ENCODE measurements around the gene ZNF710. TPM values are rescaled to one million over a fixed set of nuclear protein-coding genes. Genes with fewer than 3 reads are reported as not detected.

Gene ZNF710
- total RNA-seq, 1 donor from 2014 or later = 25.2 TPM

- H3K36me3 Mint-ChIP-seq (ENCODE audit: unreplicated experiment) = no peaks in the 10 kb centered on the region
- peaks cover 1% of the 10 kb centered on the region for H3K27me3 Mint-ChIP-seq (ENCODE audit: unreplicated experiment)
- no peak for TF ChIP-seq CTCF (IDR thresholded peaks at IDR 0.05; ENCODE audit: partially characterized antibody, unreplicated experiment)
- DNase-seq = no peak
- H3K4me1 Mint-ChIP-seq (ENCODE audit: low read depth, unreplicated experiment) = peaks cover 12% of the 10 kb centered on the region
- no peaks in the 10 kb centered on the region for H3K9me3 Mint-ChIP-seq (ENCODE audit: unreplicated experiment)
- no peak overlapping the region for H3K4me3 Mint-ChIP-seq (ENCODE audit: unreplicated experiment)
- no peak overlapping the region for H3K27ac Mint-ChIP-seq (ENCODE audit: unreplicated experiment)
Measured at GRCh38 chr15:90024406-90024805, 23.3 kb downstream of the ZNF710 start.

GRCh38 chr15:90025489-90026033 lies 24.4 kb downstream of the ZNF710 start:
- DNase-seq = no peak
- Mint-ChIP-seq H3K4me1 (ENCODE audit: low read depth, unreplicated experiment) (peaks cover 8% of the 10 kb centered on the region), H3K27ac (ENCODE audit: unreplicated experiment) (no peak overlapping the region), H3K4me3 (ENCODE audit: unreplicated experiment) (no peak overlapping the region), H3K9me3 (ENCODE audit: unreplicated experiment) (peaks cover 2% of the 10 kb centered on the region), H3K27me3 (ENCODE audit: unreplicated experiment) (peaks cover 1% of the 10 kb centered on the region), H3K36me3 (ENCODE audit: unreplicated experiment) (no peaks in the 10 kb centered on the region)
- no peak for TF ChIP-seq CTCF (IDR thresholded peaks at IDR 0.05; ENCODE audit: partially characterized antibody, unreplicated experiment)

GRCh38 chr15:90028376-90028944 lies 27.3 kb downstream of the ZNF710 start:
- Mint-ChIP-seq H3K27me3 (ENCODE audit: unreplicated experiment) (peaks cover 2% of the 10 kb centered on the region), H3K4me1 (ENCODE audit: low read depth, unreplicated experiment) (peaks cover 15% of the 10 kb centered on the region), H3K4me3 (ENCODE audit: unreplicated experiment) (no peak overlapping the region), H3K36me3 (ENCODE audit: unreplicated experiment) (no peaks in the 10 kb centered on the region), H3K27ac (ENCODE audit: unreplicated experiment) (no peak overlapping the region), H3K9me3 (ENCODE audit: unreplicated experiment) (peaks cover 2% of the 10 kb centered on the region)
- TF ChIP-seq CTCF (IDR thresholded peaks at IDR 0.05; ENCODE audit: partially characterized antibody, unreplicated experiment) = no peak
- DNase-seq = no peak

GRCh38 chr15:90029024-90029423 lies 27.9 kb downstream of the ZNF710 start:
- H3K4me1 Mint-ChIP-seq (ENCODE audit: low read depth, unreplicated experiment) = peaks cover 15% of the 10 kb centered on the region
- H3K27ac Mint-ChIP-seq (ENCODE audit: unreplicated experiment) = no peak overlapping the region
- TF ChIP-seq CTCF (IDR thresholded peaks at IDR 0.05; ENCODE audit: partially characterized antibody, unreplicated experiment) = no peak
- H3K27me3 Mint-ChIP-seq (ENCODE audit: unreplicated experiment) = peaks cover 2% of the 10 kb centered on the region
- peaks cover 4% of the 10 kb centered on the region for H3K9me3 Mint-ChIP-seq (ENCODE audit: unreplicated experiment)
- H3K36me3 Mint-ChIP-seq (ENCODE audit: unreplicated experiment) = no peaks in the 10 kb centered on the region
- DNase-seq = no peak
- H3K4me3 Mint-ChIP-seq (ENCODE audit: unreplicated experiment) = no peak overlapping the region

- Mint-ChIP-seq H3K27me3 (ENCODE audit: unreplicated experiment) (peaks cover 5% of the 10 kb centered on the region), H3K9me3 (ENCODE audit: unreplicated experiment) (peaks cover 7% of the 10 kb centered on the region), H3K4me3 (ENCODE audit: unreplicated experiment) (no peak overlapping the region), H3K36me3 (ENCODE audit: unreplicated experiment) (no peaks in the 10 kb centered on the region), H3K4me1 (ENCODE audit: low read depth, unreplicated experiment) (peaks cover 19% of the 10 kb centered on the region), H3K27ac (ENCODE audit: unreplicated experiment) (peak overlapping the region; percentile 33)
- no peak for TF ChIP-seq CTCF (IDR thresholded peaks at IDR 0.05; ENCODE audit: partially characterized antibody, unreplicated experiment)
- no peak for DNase-seq
Measured at GRCh38 chr15:90030376-90030775, 29.3 kb downstream of the ZNF710 start.

Data from glutamatergic neuron (in vitro differentiated cells).